ENCODE results near the gene SRGAP3. TPM values are rescaled to one million over a fixed set of nuclear protein-coding genes. Genes with fewer than 3 reads are reported as not detected.

Gene SRGAP3
- polyA plus RNA-seq, 3 donors = 0.27 to 1.3 (median 0.87) TPM

- H3K36me3 Mint-ChIP-seq = no peaks in the 10 kb centered on the region
- TF ChIP-seq, protein P1, sequence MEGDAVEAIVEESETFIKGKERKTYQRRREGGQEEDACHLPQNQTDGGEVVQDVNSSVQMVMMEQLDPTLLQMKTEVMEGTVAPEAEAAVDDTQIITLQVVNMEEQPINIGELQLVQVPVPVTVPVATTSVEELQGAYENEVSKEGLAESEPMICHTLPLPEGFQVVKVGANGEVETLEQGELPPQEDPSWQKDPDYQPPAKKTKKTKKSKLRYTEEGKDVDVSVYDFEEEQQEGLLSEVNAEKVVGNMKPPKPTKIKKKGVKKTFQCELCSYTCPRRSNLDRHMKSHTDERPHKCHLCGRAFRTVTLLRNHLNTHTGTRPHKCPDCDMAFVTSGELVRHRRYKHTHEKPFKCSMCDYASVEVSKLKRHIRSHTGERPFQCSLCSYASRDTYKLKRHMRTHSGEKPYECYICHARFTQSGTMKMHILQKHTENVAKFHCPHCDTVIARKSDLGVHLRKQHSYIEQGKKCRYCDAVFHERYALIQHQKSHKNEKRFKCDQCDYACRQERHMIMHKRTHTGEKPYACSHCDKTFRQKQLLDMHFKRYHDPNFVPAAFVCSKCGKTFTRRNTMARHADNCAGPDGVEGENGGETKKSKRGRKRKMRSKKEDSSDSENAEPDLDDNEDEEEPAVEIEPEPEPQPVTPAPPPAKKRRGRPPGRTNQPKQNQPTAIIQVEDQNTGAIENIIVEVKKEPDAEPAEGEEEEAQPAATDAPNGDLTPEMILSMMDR (IDR thresholded peaks at IDR 0.05) = no peak
These were observed 175.4 kb downstream of the SRGAP3 start for GRCh38 chr3:9074079-9074478.

DNA sequence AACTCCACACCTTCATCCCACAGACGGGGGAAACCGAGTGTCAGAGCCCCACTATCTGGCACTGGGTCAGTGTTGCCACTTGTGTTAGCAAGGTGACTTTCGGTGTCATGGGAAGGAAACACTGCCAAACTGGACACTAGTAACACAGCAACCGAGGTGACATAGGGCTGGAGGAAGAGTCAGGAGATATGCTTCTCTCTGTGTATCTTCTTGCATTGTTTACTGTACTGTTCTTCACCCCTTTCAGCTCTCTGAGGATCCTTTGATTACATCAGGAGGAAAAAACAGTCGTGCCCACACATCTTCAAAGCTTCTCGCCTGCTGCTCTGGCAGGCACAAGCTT is 176.8 kb downstream of the SRGAP3 start:
- intact Hi-C loops (cut with micrococcal nuclease) = no loop called here
- Mint-ChIP-seq H3K4me1 (peaks cover 12% of the 10 kb centered on the region), H3K27ac (no peak overlapping the region), H3K4me3 (no peak overlapping the region), H3K27me3 (ENCODE audit: low read depth in 3 of 3) (no peaks in the 10 kb centered on the region), H3K9me3 (no peaks in the 10 kb centered on the region), H3K36me3 (no peaks in the 10 kb centered on the region)
- Histone ChIP-seq H3K27me3 (ENCODE audit: control insufficient read depth in 2 of 2, insufficient read depth in 2 of 2, low read length in 2 of 2) (no peaks in the 10 kb centered on the region), H3K27ac (ENCODE audit: low read depth in 1 of 2, low read length in 2 of 2) (no peak overlapping the region), H4K20me1 (ENCODE audit: insufficient read depth, low read length) (no peaks in the 10 kb centered on the region), H3K36me3 (replicated peaks in 1 of 2; ENCODE audit: control insufficient read depth in 1 of 2, insufficient read depth in 2 of 2, low read length in 2 of 2) (no peaks in the 10 kb centered on the region), H3K79me2 (ENCODE audit: insufficient read depth, low read length) (no peaks in the 10 kb centered on the region), H3K4me2 (replicated peaks; ENCODE audit: extremely low read depth, low read length, poor library complexity, severe bottlenecking) (no peak overlapping the region), H3K9ac (ENCODE audit: insufficient read depth, low read length, poor library complexity, severe bottlenecking) (no peak overlapping the region), H3K4me3 (replicated peaks in 1 of 3; ENCODE audit: low read depth in 2 of 3, low read length in 3 of 3) (no peak overlapping the region), H3K4me1 (ENCODE audit: control insufficient read depth in 1 of 2, insufficient read depth in 2 of 2, low read length in 2 of 2) (peaks cover 9 to 12% of the 10 kb centered on the region in 2 donors), H3K9me3 (replicated peaks in 1 of 2; ENCODE audit: control insufficient read depth in 1 of 2, insufficient read depth in 1 of 2, low read length in 2 of 2) (no peaks in the 10 kb centered on the region), H2AFZ (ENCODE audit: insufficient read depth, low read depth, low read length, poor library complexity, severe bottlenecking) (no peak overlapping the region)
- 80% methylated on average over 4 of the region's 6 CpGs for WGBS (ENCODE audit: insufficient coverage)
- DNase-seq = no peak
- TF ChIP-seq, protein P1 (IDR thresholded peaks at IDR 0.05) = no peak

More at GRCh38 chr3:9074079-9074478, 175.4 kb downstream of the SRGAP3 start:
- intact Hi-C loops (cut with micrococcal nuclease) = no loop called here
- no CpG with 5 or more reads among the region's 5 CpGs for WGBS (ENCODE audit: insufficient coverage)
- Histone ChIP-seq H3K27me3 (ENCODE audit: control insufficient read depth in 2 of 2, insufficient read depth in 2 of 2, low read length in 2 of 2) (no peaks in the 10 kb centered on the region), H3K9ac (ENCODE audit: insufficient read depth, low read length, poor library complexity, severe bottlenecking) (no peak overlapping the region), H3K27ac (ENCODE audit: low read depth in 1 of 2, low read length in 2 of 2) (no peak overlapping the region), H3K4me3 (replicated peaks in 1 of 3; ENCODE audit: low read depth in 2 of 3, low read length in 3 of 3) (no peak overlapping the region), H3K9me3 (replicated peaks in 1 of 2; ENCODE audit: control insufficient read depth in 1 of 2, insufficient read depth in 1 of 2, low read length in 2 of 2) (no peaks in the 10 kb centered on the region), H3K79me2 (ENCODE audit: insufficient read depth, low read length) (no peaks in the 10 kb centered on the region), H3K4me2 (replicated peaks; ENCODE audit: extremely low read depth, low read length, poor library complexity, severe bottlenecking) (no peak overlapping the region), H3K36me3 (replicated peaks in 1 of 2; ENCODE audit: control insufficient read depth in 1 of 2, insufficient read depth in 2 of 2, low read length in 2 of 2) (no peaks in the 10 kb centered on the region), H2AFZ (ENCODE audit: insufficient read depth, low read depth, low read length, poor library complexity, severe bottlenecking) (no peak overlapping the region), H4K20me1 (ENCODE audit: insufficient read depth, low read length) (no peaks in the 10 kb centered on the region), H3K4me1 (ENCODE audit: control insufficient read depth in 1 of 2, insufficient read depth in 2 of 2, low read length in 2 of 2) (peaks cover 9 to 12% of the 10 kb centered on the region in 2 donors)
- no peaks in the 10 kb centered on the region for H3K27me3 Mint-ChIP-seq (ENCODE audit: low read depth in 3 of 3)
- no peaks in the 10 kb centered on the region for H3K9me3 Mint-ChIP-seq
- peaks cover 12% of the 10 kb centered on the region for H3K4me1 Mint-ChIP-seq
- H3K27ac Mint-ChIP-seq = no peak overlapping the region
- no peak for DNase-seq
- H3K4me3 Mint-ChIP-seq = no peak overlapping the region

All from CD14-positive monocyte (primary cell).